DOHH2 (cell line): Measurements from ENCODE around the gene RNPEPL1.
A peak's percentile ranks its signal among the peaks of the same experiment; 100 is the strongest.

ENCODE experiments used
- H3F3A ChIP-seq: fragments of 200-600 bp; sonication (generic), shearing (Covaris generic); 2 replicates; pipeline ENCODE4 v1.6.0; 2016; ENCODE audit warnings: antibody characterized with exemption, mild to moderate bottlenecking; ENCODE audit not compliant: control insufficient read depth, insufficient read depth
- H3K27ac ChIP-seq: fragments of 200-600 bp; sonication (generic); 2 replicates; pipeline ENCODE4 v1.5.1; 2014; ENCODE audit warnings: low read depth, mild to moderate bottlenecking, low read length, moderate library complexity
- H3K27me3 ChIP-seq: fragments of 200-600 bp; sonication (generic); 2 replicates; pipeline ENCODE4 v1.6.1; 2014; ENCODE audit warnings: mild to moderate bottlenecking, low read length, mixed read lengths; ENCODE audit not compliant: control insufficient read depth
- H3K36me3 ChIP-seq: fragments of 200-600 bp; sonication (generic); 2 replicates; pipeline ENCODE4 v1.6.1; 2014; ENCODE audit warnings: mild to moderate bottlenecking, low read length, moderate library complexity, mixed read lengths; ENCODE audit not compliant: control insufficient read depth
- H3K4me1 ChIP-seq: fragments of 200-600 bp; sonication (generic); 2 replicates; pipeline ENCODE4 v1.6.1; 2014; ENCODE audit warnings: mild to moderate bottlenecking, low read length, mixed read lengths; ENCODE audit not compliant: control insufficient read depth
- H3K4me2 ChIP-seq: fragments of 200-600 bp; sonication (generic); 2 replicates; pipeline ENCODE4 v1.6.0; 2014; ENCODE audit warnings: mild to moderate bottlenecking, low read length, moderate library complexity
- H3K4me3 ChIP-seq: fragments of 200-600 bp; sonication (generic); 2 replicates; pipeline ENCODE4 v1.5.1; 2014; ENCODE audit warnings: mild to moderate bottlenecking, low read length, mixed read lengths
- H3K79me2 ChIP-seq: fragments of 200-600 bp; sonication (generic); 2 replicates; pipeline ENCODE4 v1.6.1; 2014; ENCODE audit warnings: mild to moderate bottlenecking, low read length, mixed read lengths; ENCODE audit not compliant: control insufficient read depth
- H3K9me2 ChIP-seq: fragments of 200-600 bp; sonication (generic); replicated peaks from 2 replicates; pipeline ENCODE4 v1.6.1; 2014; ENCODE audit warnings: mild to moderate bottlenecking, low read length, mixed read lengths; ENCODE audit not compliant: control insufficient read depth
- H3K9me3 ChIP-seq: fragments of 200-600 bp; sonication (generic); 2 replicates; pipeline ENCODE4 v1.6.1; 2014; ENCODE audit warnings: antibody characterized with exemption, low read length, mixed read lengths; ENCODE audit not compliant: control insufficient read depth, insufficient read depth
- H4K20me1 ChIP-seq: fragments of 200-600 bp; sonication (generic); 2 replicates; pipeline ENCODE4 v1.6.0; 2014; ENCODE audit warnings: low read depth, mild to moderate bottlenecking, antibody characterized with exemption, low read length, moderate library complexity; ENCODE audit not compliant: control insufficient read depth, insufficient read depth
- CTCF ChIP-seq: fragments of 200-600 bp; sonication (generic); IDR thresholded peaks from one replicate; pipeline ENCODE4 v1.5.1; 2014; ENCODE audit warnings: antibody characterized with exemption, mild to moderate bottlenecking, low read depth, low read length; ENCODE audit not compliant: poor library complexity, severe bottlenecking
- EZH2phosphoT487 ChIP-seq: fragments of 200-600 bp; sonication (generic); IDR thresholded peaks from 2 replicates; pipeline ENCODE4 v1.6.1; 2017; ENCODE audit warnings: borderline replicate concordance, mild to moderate bottlenecking, antibody characterized with exemption, low read length, moderate library complexity, mixed read lengths

The RNPEPL1 gene

GRCh38 chr2:240570531-240571313, 2.4 kb downstream of the RNPEPL1 start:
- peaks cover 54% of the 10 kb centered on the region for H3K79me2 ChIP-seq
- peaks cover 13% of the 10 kb centered on the region for H3F3A ChIP-seq
- H3K27me3 ChIP-seq, result no peaks in the 10 kb centered on the region
- peak overlapping the region; percentile 100; the same call in 1 of the 2 replicates for H3K4me2 ChIP-seq
- H3K9me3 ChIP-seq, result no peaks in the 10 kb centered on the region
- H3K36me3 ChIP-seq, result peaks cover 14% of the 10 kb centered on the region
- peaks cover 36% of the 10 kb centered on the region for H3K4me1 ChIP-seq
- H3K27ac ChIP-seq, result no peak overlapping the region
- no peak overlapping the region for H3K4me3 ChIP-seq
- peaks cover 5% of the 10 kb centered on the region for H4K20me1 ChIP-seq
- H3K9me2 ChIP-seq, result no peaks in the 10 kb centered on the region
- TF ChIP-seq EZH2phosphoT487 (no peak), CTCF (no peak)

- no peak overlapping the region for H3K4me2 ChIP-seq
- H3F3A ChIP-seq, result peaks cover 9% of the 10 kb centered on the region
- peaks cover 51% of the 10 kb centered on the region for H3K79me2 ChIP-seq
- H3K27me3 ChIP-seq, result no peaks in the 10 kb centered on the region
- peaks cover 5% of the 10 kb centered on the region for H4K20me1 ChIP-seq
- H3K27ac ChIP-seq, result no peak overlapping the region
- H3K4me3 ChIP-seq, result no peak overlapping the region
- H3K4me1 ChIP-seq, result peaks cover 30% of the 10 kb centered on the region
- peaks cover 20% of the 10 kb centered on the region for H3K36me3 ChIP-seq
- TF ChIP-seq CTCF (no peak), EZH2phosphoT487 (no peak)
- no peaks in the 10 kb centered on the region for H3K9me3 ChIP-seq
- no peaks in the 10 kb centered on the region for H3K9me2 ChIP-seq
These were observed 3.2 kb downstream of the RNPEPL1 start for GRCh38 chr2:240571314-240571973.

- no peak for TF ChIP-seq EZH2phosphoT487
- no peak for TF ChIP-seq CTCF
- H3K9me3 ChIP-seq, result no peaks in the 10 kb centered on the region
- peaks cover 6% of the 10 kb centered on the region for H3F3A ChIP-seq
- H3K9me2 ChIP-seq, result no peaks in the 10 kb centered on the region
- H3K27ac ChIP-seq, result no peak overlapping the region
- peaks cover 21% of the 10 kb centered on the region for H3K4me1 ChIP-seq
- H3K27me3 ChIP-seq, result no peaks in the 10 kb centered on the region
- peaks cover 29% of the 10 kb centered on the region for H3K36me3 ChIP-seq
- H3K4me2 ChIP-seq, result no peak overlapping the region
- no peak overlapping the region for H3K4me3 ChIP-seq
- H3K79me2 ChIP-seq, result peaks cover 42% of the 10 kb centered on the region
- peaks cover 5% of the 10 kb centered on the region for H4K20me1 ChIP-seq
These were observed 4.1 kb downstream of the RNPEPL1 start for GRCh38 chr2:240572141-240573031.
